Heart left ventricle (tissue), 16 donors: Measurements from ENCODE around the gene KRTAP16-1. TPM values are rescaled to one million over a fixed set of nuclear protein-coding genes. Genes with fewer than 3 reads are reported as not detected.

ENCODE experiments used
- ATAC-seq, 4 donors: fragments of 200-7000 bp; cut with Tn5 transposase; one replicate each; pipeline ENCODE4 v1.9.1; 2020 to 2022; ENCODE audit warnings: moderate library complexity in 4 of 4, mild to moderate bottlenecking in 3 of 4, moderate number of reproducible peaks in 1 of 4
- DNase-seq, 5 donors: peaks; one replicate each; pipeline ENCODE4 v3.0.0-alpha.2; 2020
- H3K27ac ChIP-seq, 12 donors: fragments of 200-600 bp; sonication (generic) in 4 of 12; one replicate each; pipeline versions ENCODE4 v1.5.0 to v1.8.0; 2016 to 2022; ENCODE audit warnings: mild to moderate bottlenecking in 2 of 12
- H3K27me3 ChIP-seq, 9 donors: fragments of 200-600 bp; sonication (generic) in 2 of 9; one replicate each; pipeline versions ENCODE4 v1.5.1 to v1.8.0; 2016 to 2022; ENCODE audit warnings: mild to moderate bottlenecking in 3 of 9
- H3K36me3 ChIP-seq, 9 donors: fragments of 200-600 bp; sonication (generic) in 2 of 9; one replicate each; pipeline versions ENCODE4 v1.5.0 to v1.8.0; 2018 to 2022; ENCODE audit warnings: mild to moderate bottlenecking in 2 of 9
- H3K4me1 ChIP-seq, 12 donors: fragments of 200-600 bp; sonication (generic) in 4 of 12; one replicate each; pipeline versions ENCODE4 v1.5.0 to v1.8.0; 2016 to 2022; ENCODE audit warnings: mild to moderate bottlenecking in 3 of 12
- H3K4me3 ChIP-seq, 12 donors: fragments of 200-600 bp; sonication (generic) in 4 of 12; one replicate each; pipeline versions ENCODE4 v1.5.0 to v1.8.0; 2017 to 2022; ENCODE audit warnings: mild to moderate bottlenecking in 9 of 12, moderate library complexity in 4 of 12
- H3K9me3 ChIP-seq, 12 donors: fragments of 200-600 bp; sonication (generic) in 4 of 12; one replicate each; pipeline versions ENCODE4 v1.5.0 to v1.8.0; 2016 to 2022; ENCODE audit warnings: mild to moderate bottlenecking in 1 of 12
- POLR2A ChIP-seq, 2 donors: fragments of 450-650 bp; IDR thresholded peaks; one replicate each; pipeline ENCODE4 v1.6.1; 2017; ENCODE audit warnings: antibody characterized with exemption in 2 of 2, mild to moderate bottlenecking in 2 of 2, moderate library complexity in 2 of 2
- WGBS, 4 donors: extraction: QIAGEN DNeasy Blood & Tissue Kit in 2 of 4; methylation state at CpG; one replicate each; pipeline versions ENCODE4 v1.1.5 to v1.1.7; 2013 to 2018; 5-methylcytosine and 5-hydroxymethylcytosine counted together
- intact Hi-C, 10 donors: fragments of 100-400 bp; cut with DNase I; formaldehyde crosslinking; loops; one replicate each; pipeline versions ENCODE4 v1.11.1 to v1.14.2; 2022
- polyA plus RNA-seq, 2 donors: library from polyadenylated mRNA; stranded (reverse); fragments of 200-250 nt; gene quantifications; one replicate each; pipeline ENCODE4 v1.2.3, GENCODE V29; 2013
- total RNA-seq, 9 donors: library from RNA; depleted of rRNA in 2 of 9; stranded (reverse); fragments of >200 nt in 2 of 9; fragmentation: NEBNext Ultra II Directional in 3 of 9; extraction: Animal tissue kit (Norgen Biotek cat#: 25700) in 3 of 9; gene quantifications; one replicate each; pipeline versions ENCODE4 v1.1.0 to v1.2.4, GENCODE V29; 2016 to 2023
- TF ChIP-seq, protein P1 (sequence below), 12 donors: fragments of 200-600 bp; sonication (generic) in 4 of 12; IDR thresholded peaks; one replicate each; pipeline versions ENCODE4 v1.5.0 to v1.8.0; 2018 to 2022; ENCODE audit warnings: antibody characterized with exemption in 12 of 12, mild to moderate bottlenecking in 5 of 12
- donor health status: ischemic (EF 13 %, LVEDD 7.1; RV severe dilation, severe dysfunction).
- donor health status: healthy with polysubstance abuse.
- donor health status: DM: no; HTN: yes; CAD: no.
- donor health status: DM: no; HTN: no; CAD: no.
- donor health status: ischemic (EF 25% LVEDD 6.9; RV normal size, moderate dysfunction).
- donor health status: ischemic (EF 25% LVEDD 5.7; RV mildly dilated, moderate dysfunction).
- donor health status: healthy.
- donor health status: DM: yes; HTN: yes; CAD: no.
- donor health status: ischemic (EF 35%, LVEDD 5.7; RV mildly dilated, moderate dysfunction).
- donor health status: nonischemic (EF 11% LVEDD 7.7; RV severe dilation, severe dysfunction).
- donor health status: DM: yes; HTN: yes; CAD: no.
- donor health status: PGD.
- donor health status: ischemic (EF 29% LVEDD 5.4; RV normal size, mild dysfunction).
- donor health status: nonischemic (EF 23%, LVEDD 6.1; RV moderate dilation, normal function).

The KRTAP16-1 gene
- total and polyA plus RNA-seq, 11 donors, result not detected

DNA sequence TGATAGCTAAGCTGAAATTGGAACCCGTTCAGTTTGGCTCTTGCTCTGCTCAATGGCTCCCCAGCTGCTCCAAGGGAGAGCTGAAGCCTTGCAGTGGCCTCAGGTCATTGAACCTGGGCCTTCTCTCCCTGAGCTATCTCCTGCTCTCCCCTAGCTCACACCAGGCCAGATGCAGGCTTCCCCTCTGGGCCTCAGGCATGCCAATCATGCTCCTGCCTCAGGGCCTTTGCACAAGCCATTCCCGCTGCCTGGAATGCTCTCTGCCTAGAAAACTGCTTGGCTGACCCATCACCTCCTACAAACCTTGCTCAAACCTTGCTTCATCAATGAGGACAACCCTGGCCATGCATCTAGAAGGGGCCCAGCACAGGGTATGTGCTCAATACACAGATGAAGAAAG lies 23.1 kb upstream of the KRTAP16-1 start:
- TF ChIP-seq POLR2A (IDR thresholded peaks at IDR 0.05), result no peak
- TF ChIP-seq, protein P1, sequence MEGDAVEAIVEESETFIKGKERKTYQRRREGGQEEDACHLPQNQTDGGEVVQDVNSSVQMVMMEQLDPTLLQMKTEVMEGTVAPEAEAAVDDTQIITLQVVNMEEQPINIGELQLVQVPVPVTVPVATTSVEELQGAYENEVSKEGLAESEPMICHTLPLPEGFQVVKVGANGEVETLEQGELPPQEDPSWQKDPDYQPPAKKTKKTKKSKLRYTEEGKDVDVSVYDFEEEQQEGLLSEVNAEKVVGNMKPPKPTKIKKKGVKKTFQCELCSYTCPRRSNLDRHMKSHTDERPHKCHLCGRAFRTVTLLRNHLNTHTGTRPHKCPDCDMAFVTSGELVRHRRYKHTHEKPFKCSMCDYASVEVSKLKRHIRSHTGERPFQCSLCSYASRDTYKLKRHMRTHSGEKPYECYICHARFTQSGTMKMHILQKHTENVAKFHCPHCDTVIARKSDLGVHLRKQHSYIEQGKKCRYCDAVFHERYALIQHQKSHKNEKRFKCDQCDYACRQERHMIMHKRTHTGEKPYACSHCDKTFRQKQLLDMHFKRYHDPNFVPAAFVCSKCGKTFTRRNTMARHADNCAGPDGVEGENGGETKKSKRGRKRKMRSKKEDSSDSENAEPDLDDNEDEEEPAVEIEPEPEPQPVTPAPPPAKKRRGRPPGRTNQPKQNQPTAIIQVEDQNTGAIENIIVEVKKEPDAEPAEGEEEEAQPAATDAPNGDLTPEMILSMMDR (IDR thresholded peaks at IDR 0.05), result no peak
- Histone ChIP-seq H3K27ac (no peak overlapping the region), H3K9me3 (no peaks in the 10 kb centered on the region), H3K27me3 (peaks cover 0 to 15% (median 0%) of the 10 kb centered on the region in 9 donors), H3K36me3 (no peaks in the 10 kb centered on the region), H3K4me1 (peaks cover 0 to 3% (median 0%) of the 10 kb centered on the region in 12 donors), H3K4me3 (no peak overlapping the region)
- DNase-seq (no peak), ATAC-seq (no peak)
- 66 to 94% (median 75%) methylated on average over 1 to 2 of the region's 2 CpGs for WGBS, 4 donors
- intact Hi-C loops, result no loop called here

DNA sequence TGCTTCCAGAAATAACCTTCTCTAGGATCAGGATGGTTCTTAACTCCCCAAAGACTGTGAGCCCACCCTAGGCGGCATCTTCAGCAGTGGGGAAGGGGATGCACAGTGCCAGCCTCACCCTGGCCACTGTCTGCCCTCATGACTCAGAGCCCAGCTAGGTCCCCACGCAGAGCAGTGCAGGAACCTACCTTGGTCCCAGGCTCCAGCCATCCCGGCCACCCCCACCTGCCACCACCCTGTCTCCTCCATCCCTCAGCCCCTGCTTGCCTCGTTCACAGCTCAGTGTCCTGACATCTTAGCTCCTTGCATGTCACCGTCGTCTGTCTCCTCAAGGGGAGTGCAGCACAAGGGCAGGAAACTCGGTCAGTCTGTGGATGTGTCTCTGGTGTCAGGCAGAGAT lies 22.5 kb upstream of the KRTAP16-1 start:
- no peaks in the 10 kb centered on the region for H3K9me3 ChIP-seq
- peaks cover 0 to 3% (median 0%) of the 10 kb centered on the region in 12 donors for H3K4me1 ChIP-seq
- TF ChIP-seq, protein P1 (IDR thresholded peaks at IDR 0.05), result no peak
- no peak for TF ChIP-seq POLR2A (IDR thresholded peaks at IDR 0.05)
- H3K4me3 ChIP-seq, result no peak overlapping the region
- intact Hi-C loops, result no loop called here
- no peak for DNase-seq
- H3K27ac ChIP-seq, result no peak overlapping the region
- peaks cover 0 to 15% (median 0%) of the 10 kb centered on the region in 9 donors for H3K27me3 ChIP-seq
- no peak for ATAC-seq
- WGBS, 4 donors, result 53 to 64% (median 61%) methylated on average over 6 to 7 of the region's 7 CpGs
- no peaks in the 10 kb centered on the region for H3K36me3 ChIP-seq

DNA sequence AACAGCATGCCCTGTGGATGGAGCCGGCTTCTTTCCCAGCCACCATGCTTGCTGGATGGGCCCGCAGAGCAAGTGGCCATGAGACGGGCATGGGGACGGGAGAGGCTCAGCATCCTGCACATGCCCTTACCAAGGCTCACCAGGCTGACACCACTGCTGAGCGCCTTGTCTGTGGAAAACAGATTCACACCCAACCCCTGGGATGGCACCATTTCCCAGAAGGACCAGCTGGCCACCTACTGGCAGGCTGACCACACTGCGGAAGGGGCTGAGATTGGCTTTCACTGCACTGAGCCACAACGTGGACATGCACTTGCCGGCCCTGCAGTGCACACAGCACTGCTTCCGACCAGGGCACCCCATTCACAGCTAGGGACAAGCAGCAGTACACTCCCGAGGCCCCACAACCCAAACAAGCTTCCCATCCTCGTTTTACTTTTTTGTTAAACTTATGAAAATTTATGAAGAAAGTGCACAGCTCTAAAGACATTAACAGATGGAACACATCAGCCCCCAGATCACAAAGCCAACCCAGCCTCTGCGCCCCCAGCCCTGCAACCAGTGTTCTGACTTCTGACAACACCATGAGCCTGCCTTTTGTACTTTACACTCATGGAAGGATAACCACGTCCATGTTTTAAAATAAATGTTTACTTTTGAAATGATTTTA lies 20.3 kb upstream of the KRTAP16-1 start:
- TF ChIP-seq, protein P1 (IDR thresholded peaks at IDR 0.05), result peak; percentile 26 to 60 (median 44)
- TF ChIP-seq POLR2A (IDR thresholded peaks at IDR 0.05), result no peak
- peak in 1 of 5 donors; percentile 44 for DNase-seq
- ATAC-seq, result peak in 3 of 4 donors; percentile 29 to 58 (median 52)
- peaks cover 0 to 10% (median 0%) of the 10 kb centered on the region in 9 donors for H3K27me3 ChIP-seq
- no peak overlapping the region for H3K4me3 ChIP-seq
- H3K27ac ChIP-seq, result no peak overlapping the region
- H3K9me3 ChIP-seq, result no peaks in the 10 kb centered on the region
- intact Hi-C loops, result loop anchor here in 7 of 10 donors (2.0 to 10.0 kb wide), 7 partner anchors 65 to 525 kb away; partner anchors contain the start of gene KRTAP9-6 (in 1 of the 7)
- no peaks in the 10 kb centered on the region for H3K36me3 ChIP-seq
- peaks cover 0 to under 1% (median 0%) of the 10 kb centered on the region in 12 donors for H3K4me1 ChIP-seq
- 48 to 54% (median 49%) methylated on average over 12 to 13 of the region's 13 CpGs for WGBS, 4 donors

DNA sequence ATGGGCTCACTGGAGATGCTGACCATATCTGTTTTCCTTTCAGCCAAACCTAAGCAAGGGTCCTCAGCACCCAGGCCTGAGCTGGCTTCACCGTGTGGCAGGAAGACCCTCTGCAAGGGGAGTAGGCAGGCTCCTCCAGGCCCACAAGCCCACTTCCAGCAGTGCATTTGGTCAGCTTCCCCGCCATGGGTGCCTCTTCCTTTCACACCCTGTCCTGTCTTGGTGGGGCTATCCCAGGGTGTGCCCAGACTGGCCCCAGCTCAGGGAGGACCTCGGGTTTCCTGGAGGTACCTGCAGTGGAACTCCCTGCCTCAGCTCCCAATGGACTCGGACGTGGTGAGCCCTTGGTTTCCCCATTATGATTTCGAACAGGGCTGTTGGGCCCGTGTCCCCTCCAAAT lies 19.1 kb upstream of the KRTAP16-1 start:
- WGBS, 4 donors, result 77 to 85% (median 83%) methylated on average over 6 to 7 of the region's 7 CpGs
- no peak for ATAC-seq
- Histone ChIP-seq H3K9me3 (no peaks in the 10 kb centered on the region), H3K27ac (no peak overlapping the region), H3K27me3 (peaks cover 0 to 10% (median 0%) of the 10 kb centered on the region in 9 donors), H3K4me1 (no peaks in the 10 kb centered on the region), H3K36me3 (no peaks in the 10 kb centered on the region), H3K4me3 (no peak overlapping the region)
- intact Hi-C loops, result loop anchor here in 7 of 10 donors (2.0 to 10.0 kb wide), 7 partner anchors 63 to 523 kb away; partner anchors contain the start of gene KRTAP9-6 (in 1 of the 7)
- TF ChIP-seq, protein P1 (IDR thresholded peaks at IDR 0.05), result no peak
- TF ChIP-seq POLR2A (IDR thresholded peaks at IDR 0.05), result no peak
- no peak for DNase-seq
